BE2C (cell line): ENCODE data around the gene SMIM22.

Source experiments
- DNase-seq: peaks from one replicate; pipeline ENCODE4 v3.0.0-alpha.2; 2020
- H3K27me3 ChIP-seq: fragments of 250-450 bp; sonication (Bioruptor Pico); 2 replicates; pipeline ENCODE4 v1.5.1; 2020; ENCODE audit warnings: mild to moderate bottlenecking
- H3K36me3 ChIP-seq: fragments of 250-450 bp; sonication (Bioruptor Pico); 2 replicates; pipeline ENCODE4 v1.5.1; 2020; ENCODE audit warnings: mild to moderate bottlenecking
- H3K4me1 ChIP-seq: fragments of 250-450 bp; sonication (Bioruptor Pico); 2 replicates; pipeline ENCODE4 v1.5.1; 2020
- H3K4me3 ChIP-seq: 2 replicates; pipeline ENCODE4 v1.5.1; 2011; ENCODE audit warnings: low read depth, low read length
- H3K9me3 ChIP-seq: fragments of 250-450 bp; sonication (Bioruptor Pico); 2 replicates; pipeline ENCODE4 v1.5.1; 2020
- CTCF ChIP-seq: IDR thresholded peaks from 2 replicates; pipeline ENCODE4 v1.5.1; 2012; ENCODE audit warnings: mild to moderate bottlenecking, low read depth, low read length

Gene SMIM22

GRCh38 chr16:4826526-4826925 is 31.4 kb downstream of the SMIM22 start:
- TF ChIP-seq CTCF, result no peak
- H3K9me3 ChIP-seq, result no peaks in the 10 kb centered on the region
- H3K4me1 ChIP-seq, result no peaks in the 10 kb centered on the region
- no peaks in the 10 kb centered on the region for H3K27me3 ChIP-seq
- H3K4me3 ChIP-seq, result no peak overlapping the region
- peaks cover 90% of the 10 kb centered on the region for H3K36me3 ChIP-seq
- no peak for DNase-seq

- Histone ChIP-seq H3K36me3 (peaks cover 90% of the 10 kb centered on the region), H3K27me3 (no peaks in the 10 kb centered on the region), H3K4me3 (no peak overlapping the region), H3K4me1 (no peaks in the 10 kb centered on the region), H3K9me3 (no peaks in the 10 kb centered on the region)
- DNase-seq, result no peak
- TF ChIP-seq CTCF, result no peak
Measured at GRCh38 chr16:4826980-4827379, 31.8 kb downstream of the SMIM22 start.

GRCh38 chr16:4828567-4829321 is 33.6 kb downstream of the SMIM22 start:
- peaks cover under 1% of the 10 kb centered on the region; the same call in 1 of the 2 replicates for H3K4me1 ChIP-seq
- no peak overlapping the region for H3K4me3 ChIP-seq
- H3K27me3 ChIP-seq, result no peaks in the 10 kb centered on the region
- no peak for DNase-seq
- TF ChIP-seq CTCF, result no peak
- peaks cover 91% of the 10 kb centered on the region for H3K36me3 ChIP-seq
- H3K9me3 ChIP-seq, result no peaks in the 10 kb centered on the region

GRCh38 chr16:4830408-4830807 is 35.2 kb downstream of the SMIM22 start:
- no peaks in the 10 kb centered on the region for H3K9me3 ChIP-seq
- H3K36me3 ChIP-seq, result peaks cover 87% of the 10 kb centered on the region
- no peak overlapping the region for H3K4me3 ChIP-seq
- TF ChIP-seq CTCF, result no peak
- H3K27me3 ChIP-seq, result no peaks in the 10 kb centered on the region
- peaks cover 3% of the 10 kb centered on the region for H3K4me1 ChIP-seq
- no peak for DNase-seq

GRCh38 chr16:4831616-4832015 is 36.4 kb downstream of the SMIM22 start:
- DNase-seq, result no peak

More at GRCh38 chr16:4831616-4832015, 36.4 kb downstream of the SMIM22 start:
- H3K36me3 ChIP-seq, result peaks cover 85% of the 10 kb centered on the region
- H3K4me3 ChIP-seq, result no peak overlapping the region
- peaks cover 3% of the 10 kb centered on the region for H3K4me1 ChIP-seq
- no peaks in the 10 kb centered on the region for H3K27me3 ChIP-seq
- H3K9me3 ChIP-seq, result no peaks in the 10 kb centered on the region
- TF ChIP-seq CTCF, result no peak
